Ovary (tissue), 9 donors: ENCODE measurements around the gene SMC1B. TPM values are rescaled to one million over a fixed set of nuclear protein-coding genes. Genes with fewer than 3 reads are reported as not detected.

Source experiments
- DNase-seq, 5 donors: peaks; one replicate each; pipeline ENCODE4 v3.0.0-alpha.2; 2019 to 2020
- H3K27ac ChIP-seq, 2 donors: fragments of 200-600 bp; one replicate each; pipeline versions ENCODE4 v1.5.1 to v1.8.0; 2019 to 2022
- H3K27me3 ChIP-seq: fragments of 200-600 bp; one replicate; pipeline ENCODE4 v1.8.0; 2022
- H3K36me3 ChIP-seq: fragments of 200-600 bp; sonication (generic); one replicate; pipeline ENCODE4 v1.5.1; 2019
- H3K4me1 ChIP-seq: one replicate; pipeline ENCODE4 v1.8.1; 2013; ENCODE audit warnings: mild to moderate bottlenecking, moderate library complexity; ENCODE audit not compliant: insufficient read depth
- H3K4me3 ChIP-seq: fragments of 200-600 bp; sonication (generic); one replicate; pipeline ENCODE4 v1.5.1; 2017
- H3K9me3 ChIP-seq, 2 donors: fragments of 200-600 bp in 1 of 2; sonication (generic) in 1 of 2; one replicate each; pipeline versions ENCODE4 v1.5.1 to v1.8.1; 2013 to 2019; ENCODE audit warnings: mild to moderate bottlenecking in 1 of 2, moderate library complexity in 1 of 2
- EP300 ChIP-seq: sonication (generic); formaldehyde crosslinking; IDR thresholded peaks from one replicate; pipeline ENCODE4 v1.6.1; 2017; ENCODE audit warnings: antibody characterized with exemption
- POLR2A ChIP-seq: fragments of 450-650 bp; IDR thresholded peaks from one replicate; pipeline ENCODE4 v1.6.1; 2017; ENCODE audit warnings: antibody characterized with exemption, mild to moderate bottlenecking, moderate library complexity
- WGBS, 3 donors: extraction: QIAGEN DNeasy Blood & Tissue Kit in 1 of 3; methylation state at CpG; one replicate each; pipeline versions ENCODE4 v1.1.5 to v1.1.7; 2013 to 2017; 5-methylcytosine and 5-hydroxymethylcytosine counted together
- intact Hi-C, 4 donors: fragments of 100-400 bp; cut with DNase I; formaldehyde crosslinking; loops; one replicate each; pipeline versions ENCODE4 v1.11.0 to v1.15.1; 2022 to 2023
- polyA plus RNA-seq, 2 donors: library from polyadenylated mRNA; stranded (reverse); fragments of 200-250 nt in 1 of 2; fragments of 350-450 nt in 1 of 2; fragmentation: Illumina TruSeq in 1 of 2; extraction: RNeasy Lipid Tissue Mini Kit (QIAGEN cat#74804) in 1 of 2; gene quantifications; one replicate each; pipeline ENCODE4 v1.2.3, GENCODE V29; 2013 to 2014
- total RNA-seq, 7 donors: library from RNA; depleted of rRNA in 2 of 7; stranded (reverse); fragments of >200 nt in 2 of 7; fragmentation: NEBNext Ultra II Directional in 3 of 7; extraction: Animal tissue kit (Norgen Biotek cat#: 25700) in 3 of 7; gene quantifications; one replicate each; pipeline versions ENCODE4 v1.1.0 to v1.2.4, GENCODE V29; 2016 to 2023
- TF ChIP-seq, protein P1 (sequence below), 3 donors: fragments of 450-650 bp in 2 of 3; fragments of 200-600 bp in 1 of 3; IDR thresholded peaks; one replicate each; pipeline versions ENCODE4 v1.5.1 to v1.8.0; 2016 to 2022; ENCODE audit warnings: antibody characterized with exemption in 3 of 3, mild to moderate bottlenecking in 1 of 3
- donor health status: DM: no; HTN: no; CAD: no; lungs with moderate emphysema.
- donor health status: DM: no; HTN: no; CAD: no.
- donor health status: Bipolar disorder and iron deficiency.
- donor health status: DM: yes; HTN: yes; CAD: no.
- donor health status: DM: no; HTN: no; CAD: no.
- donor health status: DM: yes; HTN: yes; CAD: no.

SMC1B gene
- total and polyA plus RNA-seq, 9 donors = 0.04 to 0.05 TPM; not detected in 7

DNA sequence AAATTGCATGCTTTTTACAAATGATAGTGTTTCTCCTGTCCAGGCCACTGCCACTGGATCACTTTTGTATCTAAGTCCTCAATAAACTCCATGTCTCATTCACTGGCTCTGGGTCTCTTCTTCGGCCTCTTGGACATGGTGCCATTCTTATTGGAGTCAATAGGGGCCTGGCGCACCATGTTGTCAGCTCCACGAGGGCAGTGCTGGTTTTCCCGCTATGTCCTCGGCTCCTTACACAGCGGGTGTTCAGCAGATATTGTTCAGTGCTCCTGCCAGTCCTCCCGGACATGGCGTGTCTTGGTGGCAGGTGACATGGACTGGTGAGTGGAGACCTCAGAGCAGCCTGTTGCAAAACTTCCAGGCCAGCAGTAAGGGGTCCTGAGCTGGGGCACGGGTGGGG, 107.3 kb downstream of the SMC1B start:
- H3K27ac ChIP-seq = no peak overlapping the region
- H3K36me3 ChIP-seq = no peaks in the 10 kb centered on the region
- no peaks in the 10 kb centered on the region for H3K27me3 ChIP-seq
- TF ChIP-seq POLR2A (no peak), EP300 (no peak)
- TF ChIP-seq, protein P1, sequence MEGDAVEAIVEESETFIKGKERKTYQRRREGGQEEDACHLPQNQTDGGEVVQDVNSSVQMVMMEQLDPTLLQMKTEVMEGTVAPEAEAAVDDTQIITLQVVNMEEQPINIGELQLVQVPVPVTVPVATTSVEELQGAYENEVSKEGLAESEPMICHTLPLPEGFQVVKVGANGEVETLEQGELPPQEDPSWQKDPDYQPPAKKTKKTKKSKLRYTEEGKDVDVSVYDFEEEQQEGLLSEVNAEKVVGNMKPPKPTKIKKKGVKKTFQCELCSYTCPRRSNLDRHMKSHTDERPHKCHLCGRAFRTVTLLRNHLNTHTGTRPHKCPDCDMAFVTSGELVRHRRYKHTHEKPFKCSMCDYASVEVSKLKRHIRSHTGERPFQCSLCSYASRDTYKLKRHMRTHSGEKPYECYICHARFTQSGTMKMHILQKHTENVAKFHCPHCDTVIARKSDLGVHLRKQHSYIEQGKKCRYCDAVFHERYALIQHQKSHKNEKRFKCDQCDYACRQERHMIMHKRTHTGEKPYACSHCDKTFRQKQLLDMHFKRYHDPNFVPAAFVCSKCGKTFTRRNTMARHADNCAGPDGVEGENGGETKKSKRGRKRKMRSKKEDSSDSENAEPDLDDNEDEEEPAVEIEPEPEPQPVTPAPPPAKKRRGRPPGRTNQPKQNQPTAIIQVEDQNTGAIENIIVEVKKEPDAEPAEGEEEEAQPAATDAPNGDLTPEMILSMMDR (IDR thresholded peaks at IDR 0.05) = no peak
- no peak for DNase-seq
- peaks cover 3% of the 10 kb centered on the region for H3K4me1 ChIP-seq
- no peak overlapping the region for H3K4me3 ChIP-seq
- intact Hi-C loops = no loop called here
- H3K9me3 ChIP-seq = no peaks in the 10 kb centered on the region
- 90 to 93% (median 92%) methylated on average over 9 of the region's 9 CpGs for WGBS, 3 donors

DNA sequence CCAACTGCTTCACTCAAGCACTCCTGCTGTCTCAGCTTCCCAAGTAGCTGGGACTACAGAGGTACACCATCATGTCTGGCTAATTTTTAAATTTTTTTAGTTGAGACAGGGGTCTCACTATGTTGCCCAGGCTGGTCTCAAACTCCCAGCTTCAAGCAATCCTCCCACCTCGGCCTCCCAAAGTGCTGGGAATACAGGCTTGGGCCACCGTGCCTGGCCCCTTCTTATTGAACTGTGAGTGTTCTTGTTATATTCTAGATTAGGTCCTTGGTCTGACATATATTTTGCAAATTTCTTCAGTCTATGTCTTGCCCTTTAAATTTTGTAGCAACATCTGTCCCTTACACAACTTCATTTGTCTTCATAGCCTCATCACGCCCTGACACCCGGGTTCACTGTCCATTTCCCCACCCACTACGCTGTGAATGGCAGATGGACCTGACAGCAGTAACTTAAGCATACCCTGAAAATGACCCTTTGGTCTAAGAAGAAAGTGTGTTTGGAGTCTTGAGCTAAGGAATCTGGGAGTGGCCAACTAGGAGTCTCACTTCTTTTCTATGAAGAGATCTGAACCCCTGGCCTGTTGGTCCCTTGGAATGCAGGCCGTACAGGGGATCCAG, 107.8 kb downstream of the SMC1B start:
- Histone ChIP-seq H3K9me3 (no peaks in the 10 kb centered on the region), H3K27me3 (no peaks in the 10 kb centered on the region), H3K4me1 (no peaks in the 10 kb centered on the region), H3K36me3 (no peaks in the 10 kb centered on the region), H3K4me3 (no peak overlapping the region), H3K27ac (no peak overlapping the region)
- WGBS, 3 donors = 68 to 75% (median 70%) methylated on average over 6 of the region's 6 CpGs
- TF ChIP-seq, protein P1 (IDR thresholded peaks at IDR 0.05) = no peak
- no peak for TF ChIP-seq EP300
- TF ChIP-seq POLR2A = no peak
- no peak for DNase-seq
- intact Hi-C loops = no loop called here

DNA sequence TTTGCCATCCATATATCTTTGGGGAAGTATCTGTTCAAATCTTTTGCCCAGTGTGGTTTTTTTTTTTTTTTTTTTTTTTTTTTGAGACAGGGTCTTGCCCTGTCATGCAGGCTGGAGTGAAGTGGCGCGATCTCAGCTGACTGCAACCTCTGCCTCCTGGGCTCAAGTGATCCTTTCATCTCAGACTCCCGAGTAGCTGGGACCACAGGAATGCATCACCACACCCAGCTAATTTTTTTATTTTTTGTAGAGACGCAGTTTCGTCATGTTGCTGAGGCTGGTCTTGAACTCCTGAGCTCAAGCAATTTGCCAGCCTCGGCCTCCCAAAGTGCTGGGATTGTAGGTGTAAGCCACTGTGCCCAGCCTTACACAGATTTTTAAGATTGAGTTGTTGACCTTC, 108.4 kb downstream of the SMC1B start:
- TF ChIP-seq EP300 = no peak
- TF ChIP-seq, protein P1 (IDR thresholded peaks at IDR 0.05) = no peak
- no peak for TF ChIP-seq POLR2A
- no peak for DNase-seq
- intact Hi-C loops = no loop called here
- Histone ChIP-seq H3K27ac (no peak overlapping the region), H3K4me3 (no peak overlapping the region), H3K36me3 (no peaks in the 10 kb centered on the region), H3K9me3 (no peaks in the 10 kb centered on the region), H3K27me3 (no peaks in the 10 kb centered on the region), H3K4me1 (no peaks in the 10 kb centered on the region)
- WGBS, 3 donors = 81 to 83% (median 82%) methylated on average over 6 of the region's 6 CpGs

DNA sequence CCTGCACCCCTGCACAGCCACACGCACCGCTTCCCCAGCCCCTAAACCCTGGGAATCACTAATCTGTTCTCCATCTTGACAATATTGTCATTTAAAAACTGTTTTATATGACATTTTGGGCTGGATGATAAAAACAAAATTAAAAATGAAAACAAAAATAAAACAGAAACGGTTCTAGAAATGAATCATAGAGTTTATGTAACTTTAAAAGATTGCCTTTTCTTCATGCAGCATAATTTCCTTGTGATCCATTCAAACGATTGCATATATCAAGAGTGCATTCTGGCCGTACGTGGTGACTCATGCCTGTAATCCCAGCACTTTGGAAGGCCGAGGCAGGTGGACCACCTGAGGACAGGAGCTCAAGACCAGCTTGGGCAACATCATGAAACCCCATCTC, 110.2 kb downstream of the SMC1B start:
- 61 to 74% (median 63%) methylated on average over 7 of the region's 7 CpGs for WGBS, 3 donors
- Histone ChIP-seq H3K4me1 (no peaks in the 10 kb centered on the region), H3K9me3 (no peaks in the 10 kb centered on the region), H3K36me3 (no peaks in the 10 kb centered on the region), H3K27ac (no peak overlapping the region), H3K4me3 (no peak overlapping the region), H3K27me3 (no peaks in the 10 kb centered on the region)
- no peak for TF ChIP-seq EP300
- TF ChIP-seq, protein P1 (IDR thresholded peaks at IDR 0.05) = no peak
- TF ChIP-seq POLR2A = no peak
- no peak for DNase-seq
- intact Hi-C loops = no loop called here
